NCI-H2171 (cell line): Measurements from ENCODE around the gene TMEM203.

ENCODE experiments used
- DNase-seq: peaks from one replicate; lab custom pipeline; 2025; lab: John Stamatoyannopoulos, UW

TMEM203 gene

GRCh38 chr9:137228968-137229896 lies 23.8 kb upstream of the TMEM203 start:
- no peak for DNase-seq

GRCh38 chr9:137228506-137228967 lies 23.1 kb upstream of the TMEM203 start:
- no peak for DNase-seq

GRCh38 chr9:137227853-137228505 lies 22.5 kb upstream of the TMEM203 start:
- DNase-seq = no peak

GRCh38 chr9:137227054-137227852 lies 21.8 kb upstream of the TMEM203 start, which contains the start of gene RNF224:
Gene RNF224, plus strand, starts transcription at chr9:137227502. Its CDS starts 834 bp downstream, at chr9:137228336.
- DNase-seq = peak; percentile 89

GRCh38 chr9:137226338-137227053 lies 21.0 kb upstream of the TMEM203 start:
- no peak for DNase-seq

- no peak for DNase-seq
These were observed 20.4 kb upstream of the TMEM203 start for GRCh38 chr9:137225699-137226331.

- peak; percentile 36 for DNase-seq
These were observed 19.6 kb upstream of the TMEM203 start, which contains the start of gene CYSRT1 for GRCh38 chr9:137224830-137225694. Gene CYSRT1, plus strand, starts transcription at chr9:137225174. Its CDS starts 448 bp downstream, at chr9:137225622.

- peak; percentile 99 for DNase-seq
These were observed 17.9 kb upstream of the TMEM203 start for GRCh38 chr9:137223078-137223970.

GRCh38 chr9:137222190-137223077 lies 17.0 kb upstream of the TMEM203 start, which contains the start of gene RNF208:
Gene RNF208, minus strand, starts transcription at chr9:137222240. Its CDS starts 1,028 bp downstream, at chr9:137221212.
- DNase-seq = peak; percentile 44

GRCh38 chr9:137221506-137222111 lies 16.2 kb upstream of the TMEM203 start:
- DNase-seq = peak; percentile 48

GRCh38 chr9:137221095-137221505 lies 15.7 kb upstream of the TMEM203 start:
- no peak for DNase-seq

GRCh38 chr9:137220317-137221094 lies 15.1 kb upstream of the TMEM203 start:
- DNase-seq = no peak

GRCh38 chr9:137219757-137220316 lies 14.4 kb upstream of the TMEM203 start:
- no peak for DNase-seq

- DNase-seq = no peak
These were observed 13.4 kb upstream of the TMEM203 start for GRCh38 chr9:137218754-137219271.

GRCh38 chr9:137218212-137218753 lies 12.8 kb upstream of the TMEM203 start:
- no peak for DNase-seq
